CD4-positive, alpha-beta T cell treated with Interleukin-12 subunit alpha and Interleukin-12 subunit beta, for 1 hour (primary cell): ENCODE results near the gene C6orf141.
"Not testable (repeated sequence)": the region's sequence is repeated elsewhere in the genome, so short reads cannot be mapped to it uniquely, and the experiment has no call there.

ENCODE experiments used
- DNase-seq: peaks from one replicate; pipeline ENCODE4 v3.0.0-alpha.2; 2020

The C6orf141 gene

GRCh38 chr6:49579649-49580048 lies 29.2 kb downstream of the C6orf141 start:
- no peak for DNase-seq

GRCh38 chr6:49582529-49582928 lies 32.1 kb downstream of the C6orf141 start:
- no peak for DNase-seq

- not testable (repeated sequence) for DNase-seq
Measured at GRCh38 chr6:49587262-49587661, 36.8 kb downstream of the C6orf141 start.
